Measurements from ENCODE around the gene ZNF48. TPM values are rescaled to one million over a fixed set of nuclear protein-coding genes. Genes with fewer than 3 reads are reported as not detected.

ZNF48 gene
- total RNA-seq, 4 donors from 2014 or later: 2.8 to 5.9 (median 4.5) TPM

DNA sequence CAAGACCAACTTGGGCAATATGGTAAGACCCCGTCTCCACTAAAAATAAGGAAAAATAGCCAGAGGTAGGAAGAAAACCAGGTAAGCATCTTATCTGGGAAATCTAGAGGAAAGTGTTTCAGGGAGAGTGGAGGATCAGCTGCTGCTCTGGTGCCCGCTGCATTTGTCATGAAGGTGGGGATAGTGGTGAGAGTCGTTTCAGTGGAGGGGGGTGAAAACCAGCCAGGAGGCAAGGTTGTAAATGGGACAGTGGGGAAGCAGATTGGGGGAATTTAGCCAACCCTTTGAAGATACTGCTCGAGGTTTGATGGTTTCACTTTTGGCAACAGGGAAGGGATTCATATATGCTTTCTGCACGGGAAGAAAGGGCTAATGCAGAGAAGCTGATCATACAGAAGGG, 25.8 kb downstream of the ZNF48 start:
- H3K4me1 ChIP-seq: peaks cover 3 to 26% (median 16%) of the 10 kb centered on the region in 3 donors
- DNase-seq: no peak
- WGBS, 2 donors: 62 to 63% methylated on average over 5 of the region's 5 CpGs
- no peaks in the 10 kb centered on the region for H3K9me3 ChIP-seq
- peaks cover 0 to 56% (median 18%) of the 10 kb centered on the region in 3 donors for H3K36me3 ChIP-seq
- no peaks in the 10 kb centered on the region for H3K27me3 ChIP-seq
- H3K27ac ChIP-seq: no peak overlapping the region
- TF ChIP-seq, protein P1, sequence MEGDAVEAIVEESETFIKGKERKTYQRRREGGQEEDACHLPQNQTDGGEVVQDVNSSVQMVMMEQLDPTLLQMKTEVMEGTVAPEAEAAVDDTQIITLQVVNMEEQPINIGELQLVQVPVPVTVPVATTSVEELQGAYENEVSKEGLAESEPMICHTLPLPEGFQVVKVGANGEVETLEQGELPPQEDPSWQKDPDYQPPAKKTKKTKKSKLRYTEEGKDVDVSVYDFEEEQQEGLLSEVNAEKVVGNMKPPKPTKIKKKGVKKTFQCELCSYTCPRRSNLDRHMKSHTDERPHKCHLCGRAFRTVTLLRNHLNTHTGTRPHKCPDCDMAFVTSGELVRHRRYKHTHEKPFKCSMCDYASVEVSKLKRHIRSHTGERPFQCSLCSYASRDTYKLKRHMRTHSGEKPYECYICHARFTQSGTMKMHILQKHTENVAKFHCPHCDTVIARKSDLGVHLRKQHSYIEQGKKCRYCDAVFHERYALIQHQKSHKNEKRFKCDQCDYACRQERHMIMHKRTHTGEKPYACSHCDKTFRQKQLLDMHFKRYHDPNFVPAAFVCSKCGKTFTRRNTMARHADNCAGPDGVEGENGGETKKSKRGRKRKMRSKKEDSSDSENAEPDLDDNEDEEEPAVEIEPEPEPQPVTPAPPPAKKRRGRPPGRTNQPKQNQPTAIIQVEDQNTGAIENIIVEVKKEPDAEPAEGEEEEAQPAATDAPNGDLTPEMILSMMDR (IDR thresholded peaks at IDR 0.05): no peak
- no peak for TF ChIP-seq POLR2A (IDR thresholded peaks at IDR 0.05)
- intact Hi-C loops (cut with DNase I): no loop called here
- H3K4me3 ChIP-seq: no peak overlapping the region

DNA sequence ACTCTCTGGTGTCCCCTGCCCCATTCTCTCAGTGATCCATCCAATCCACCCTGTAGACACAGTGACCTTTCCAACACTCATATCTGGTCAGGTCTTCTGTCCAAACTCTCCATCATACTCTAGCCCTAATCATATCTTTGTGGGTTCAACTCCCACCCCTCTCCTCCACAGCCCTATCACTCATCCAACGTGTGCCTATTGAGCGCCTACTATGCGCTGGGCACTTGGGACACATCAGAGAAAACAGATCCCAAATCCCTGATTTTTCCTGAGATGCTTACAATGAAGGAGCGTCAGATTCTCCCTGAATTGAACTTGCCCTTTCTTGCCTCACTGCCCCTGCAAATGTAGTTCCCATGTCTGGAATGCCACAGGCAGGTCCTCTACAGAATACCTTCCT, 32.8 kb downstream of the ZNF48 start:
- DNase-seq: no peak
- H3K27ac ChIP-seq: no peak overlapping the region
- no peaks in the 10 kb centered on the region for H3K27me3 ChIP-seq
- H3K9me3 ChIP-seq: no peaks in the 10 kb centered on the region
- TF ChIP-seq, protein P1 (IDR thresholded peaks at IDR 0.05): no peak
- TF ChIP-seq POLR2A (IDR thresholded peaks at IDR 0.05): no peak
- intact Hi-C loops (cut with DNase I): no loop called here
- H3K36me3 ChIP-seq: peaks cover 0 to 52% (median 16%) of the 10 kb centered on the region in 3 donors
- no peak overlapping the region for H3K4me3 ChIP-seq
- 87 to 88% methylated on average over 4 of the region's 4 CpGs for WGBS, 2 donors
- peaks cover 12 to 33% (median 17%) of the 10 kb centered on the region in 3 donors for H3K4me1 ChIP-seq

DNA sequence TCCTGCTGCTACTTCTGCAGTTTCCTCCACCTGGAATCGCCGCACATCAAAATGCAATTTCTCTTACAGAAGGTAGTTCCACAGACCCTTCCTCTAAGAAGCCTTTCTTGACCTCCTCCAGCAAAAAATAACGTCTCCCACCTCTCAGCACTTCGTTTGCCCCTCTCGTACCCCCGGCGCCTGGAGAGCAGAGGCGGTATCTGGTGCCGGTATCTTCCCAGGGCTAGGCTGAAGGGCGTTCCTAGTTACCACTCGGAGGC, 34.1 kb downstream of the ZNF48 start:
- H3K4me3 ChIP-seq: peak overlapping the region; percentile 52 to 77 (median 76)
- H3K36me3 ChIP-seq: peaks cover 0 to 39% (median 5%) of the 10 kb centered on the region in 3 donors
- no peaks in the 10 kb centered on the region for H3K9me3 ChIP-seq
- intact Hi-C loops (cut with DNase I): no loop called here
- DNase-seq: no peak
- 3 to 4% methylated on average over 10 of the region's 11 CpGs for WGBS, 2 donors
- H3K4me1 ChIP-seq: peaks cover 12 to 33% (median 17%) of the 10 kb centered on the region in 3 donors
- H3K27ac ChIP-seq: peak overlapping the region; percentile 83 to 91 (median 86)
- no peaks in the 10 kb centered on the region for H3K27me3 ChIP-seq
- TF ChIP-seq POLR2A (IDR thresholded peaks at IDR 0.05): no peak
- TF ChIP-seq, protein P1 (IDR thresholded peaks at IDR 0.05): no peak

DNA sequence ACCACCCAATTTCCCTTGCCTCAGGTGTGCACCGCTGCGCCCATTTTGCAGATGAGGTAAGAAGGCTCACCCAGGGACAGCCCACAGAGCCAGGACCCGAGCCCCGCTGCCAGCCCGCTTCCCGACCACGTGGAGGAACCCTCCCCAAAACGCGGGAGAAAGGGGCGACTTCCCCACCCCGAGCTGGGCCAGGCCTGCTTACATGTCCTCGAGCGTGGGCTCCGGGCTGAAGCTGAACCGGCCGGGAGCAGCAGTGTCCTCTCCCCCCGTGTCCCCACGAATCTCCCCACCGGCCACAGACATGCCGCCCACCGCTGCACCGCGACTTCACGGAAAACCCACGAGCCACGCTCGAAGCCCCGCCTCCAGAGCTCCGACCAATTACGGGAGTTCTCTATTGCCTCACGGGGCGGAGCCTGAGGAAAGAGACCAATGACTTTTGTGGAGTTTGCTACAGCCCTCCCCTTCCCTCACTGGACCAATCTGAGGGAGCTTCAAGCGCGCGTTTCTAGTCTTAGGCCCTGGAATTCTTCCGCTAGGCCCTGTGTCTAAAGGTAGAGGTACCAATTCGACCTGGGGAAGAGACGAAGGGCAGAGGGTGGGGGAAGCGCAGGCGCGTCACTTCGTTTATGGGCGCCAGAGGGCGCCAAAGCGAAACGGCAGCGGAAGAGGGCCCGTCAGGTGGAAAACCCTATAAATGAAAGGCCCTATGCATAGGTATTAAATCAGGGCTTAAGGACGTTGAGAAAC, 34.6 kb downstream of the ZNF48 start, which contains the start of gene DCTPP1:
Gene DCTPP1 (minus strand): TSS at position 353 of the 750 bp plus-strand sequence. CDS start 50 bp downstream, at position 303.
- TF ChIP-seq, protein P1 (IDR thresholded peaks at IDR 0.05): peak; percentile 61 to 97 (median 92)
- peak in 2 of 4 donors; percentile 13 to 20 for TF ChIP-seq POLR2A (IDR thresholded peaks at IDR 0.05)
- Histone ChIP-seq H3K4me1 (peaks cover 12 to 33% (median 17%) of the 10 kb centered on the region in 3 donors), H3K36me3 (peaks cover 0 to 34% (median 5%) of the 10 kb centered on the region in 3 donors), H3K27me3 (no peaks in the 10 kb centered on the region), H3K4me3 (peak within 1 kb of the TSS; percentile 52 to 77 (median 76)), H3K9me3 (no peaks in the 10 kb centered on the region), H3K27ac (peak within 1 kb of the TSS; percentile 83 to 91 (median 86))
- intact Hi-C loops (cut with DNase I): loop anchor here (10.0 kb wide), 1 partner anchor 205 kb away; no protein-coding TSS in a partner anchor
- DNase-seq: peak; percentile 80
- 0 to 1% methylated on average over 8 to 14 of the region's 49 CpGs for WGBS, 2 donors

DNA sequence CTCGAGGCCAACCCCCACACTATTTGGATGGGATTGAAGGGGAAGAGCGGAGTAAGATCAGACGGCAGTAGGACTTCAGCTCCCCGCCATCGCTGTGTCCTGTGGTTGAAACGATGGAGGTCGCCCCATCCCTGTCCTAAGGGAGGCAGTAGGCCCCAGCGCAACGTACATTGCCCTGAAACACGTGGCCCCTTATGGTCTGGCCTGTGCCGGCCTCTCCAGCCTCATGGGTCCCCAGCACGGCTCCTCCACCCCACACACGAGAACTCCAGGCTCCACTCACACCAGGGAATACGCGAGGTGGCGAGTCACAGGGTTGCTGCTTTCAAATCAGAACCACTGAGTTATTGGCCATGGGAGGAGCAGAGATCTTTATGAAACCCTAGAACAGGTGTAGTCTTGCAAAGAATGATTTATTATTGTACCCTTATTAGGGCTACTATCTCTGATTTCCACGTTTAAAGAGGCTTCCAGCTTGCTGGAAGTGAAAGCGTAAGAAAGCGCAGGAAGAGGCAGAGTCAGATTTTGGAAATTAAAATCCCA, 35.3 kb downstream of the ZNF48 start:
- H3K36me3 ChIP-seq: peaks cover 0 to 28% (median 5%) of the 10 kb centered on the region in 3 donors
- H3K4me3 ChIP-seq: peak overlapping the region in 3 of 4 donors; percentile 76 to 77 (median 77)
- TF ChIP-seq, protein P1 (IDR thresholded peaks at IDR 0.05): no peak
- no peak for TF ChIP-seq POLR2A (IDR thresholded peaks at IDR 0.05)
- DNase-seq: no peak
- intact Hi-C loops (cut with DNase I): loop anchor here (10.0 kb wide), 1 partner anchor 204 kb away; no protein-coding TSS in a partner anchor
- no peaks in the 10 kb centered on the region for H3K27me3 ChIP-seq
- H3K4me1 ChIP-seq: peaks cover 12 to 32% (median 17%) of the 10 kb centered on the region in 3 donors
- H3K9me3 ChIP-seq: no peaks in the 10 kb centered on the region
- WGBS, 2 donors: 54 to 77% methylated on average over 7 to 17 of the region's 19 CpGs
- peak overlapping the region; percentile 83 to 91 (median 86) for H3K27ac ChIP-seq

All from esophagus squamous epithelium (tissue), 5 donors.